ENCODE measurements around the gene PCDH1.
"Not testable (repeated sequence)": the region's sequence is repeated elsewhere in the genome, so short reads cannot be mapped to it uniquely, and the experiment has no call there.

The PCDH1 gene

GRCh38 chr5:141878186-141878710 lies at the start of gene PCDH1:
PCDH1 (minus strand) TSS chr5:141878410; CDS start chr5:141878262, 148 bp downstream.
- no peak within 1 kb of the TSS for H3K27ac ChIP-seq (ENCODE audit: low read depth, low read length, poor library complexity, severe bottlenecking)
- H3K9me2 ChIP-seq (ENCODE audit: low read depth, low read length): no peaks in the 10 kb centered on the region
- H3F3A ChIP-seq (ENCODE audit: insufficient read depth, low read length): no peaks in the 10 kb centered on the region
- no peak for TF ChIP-seq EZH2 (IDR thresholded peaks at IDR 0.05; ENCODE audit: borderline replicate concordance, low read length)
- TF ChIP-seq CTCF (IDR thresholded peaks at IDR 0.05; ENCODE audit: low read length): no peak
- no peaks in the 10 kb centered on the region for H4K20me1 ChIP-seq (ENCODE audit: insufficient read depth, low read length)
- H3K4me3 ChIP-seq (ENCODE audit: low read depth, low read length, poor library complexity, severe bottlenecking): peak within 1 kb of the TSS; percentile 39
- no peaks in the 10 kb centered on the region for H3K36me3 ChIP-seq (ENCODE audit: insufficient read depth, low read length)
- no peak within 1 kb of the TSS for H2AFZ ChIP-seq (ENCODE audit: low read length)
- no peak within 1 kb of the TSS for H3K9ac ChIP-seq (ENCODE audit: low read length)
- peak within 1 kb of the TSS; percentile 62 for H3K4me2 ChIP-seq (ENCODE audit: low read length)
- no peaks in the 10 kb centered on the region for H3K9me3 ChIP-seq (ENCODE audit: low read length)
- peaks cover 7% of the 10 kb centered on the region for H3K4me1 ChIP-seq (ENCODE audit: insufficient read depth, low read length, severe bottlenecking)
- no peaks in the 10 kb centered on the region for H3K79me2 ChIP-seq (ENCODE audit: insufficient read depth, low read length)
- 0 out of 2 replicates have a peak, but pooled peaks cover 11% of the 10 kb centered on the region for H3K27me3 ChIP-seq (ENCODE audit: insufficient read depth, low read length)

- H3K27ac ChIP-seq (ENCODE audit: low read depth, low read length, poor library complexity, severe bottlenecking): no peak overlapping the region
- H3K9ac ChIP-seq (ENCODE audit: low read length): no peak overlapping the region
- H3F3A ChIP-seq (ENCODE audit: insufficient read depth, low read length): no peaks in the 10 kb centered on the region
- no peak overlapping the region for H2AFZ ChIP-seq (ENCODE audit: low read length)
- peaks cover 50% of the 10 kb centered on the region for H3K36me3 ChIP-seq (ENCODE audit: insufficient read depth, low read length)
- H3K4me1 ChIP-seq (ENCODE audit: insufficient read depth, low read length, severe bottlenecking): peaks cover 18% of the 10 kb centered on the region
- H3K9me3 ChIP-seq (ENCODE audit: low read length): no peaks in the 10 kb centered on the region
- H3K9me2 ChIP-seq (ENCODE audit: low read depth, low read length): no peaks in the 10 kb centered on the region
- H3K4me3 ChIP-seq (ENCODE audit: low read depth, low read length, poor library complexity, severe bottlenecking): no peak overlapping the region
- H3K27me3 ChIP-seq (ENCODE audit: insufficient read depth, low read length): no peaks in the 10 kb centered on the region
- H4K20me1 ChIP-seq (ENCODE audit: insufficient read depth, low read length): no peaks in the 10 kb centered on the region
- TF ChIP-seq CTCF (IDR thresholded peaks at IDR 0.05; ENCODE audit: low read length): no peak
- TF ChIP-seq EZH2 (IDR thresholded peaks at IDR 0.05; ENCODE audit: borderline replicate concordance, low read length): no peak
- no peak overlapping the region for H3K4me2 ChIP-seq (ENCODE audit: low read length)
- no peaks in the 10 kb centered on the region for H3K79me2 ChIP-seq (ENCODE audit: insufficient read depth, low read length)
Observed at GRCh38 chr5:141926434-141926833, 48.2 kb upstream of the PCDH1 start.

GRCh38 chr5:141923448-141924313 lies 45.5 kb upstream of the PCDH1 start, which contains the start of gene DELE1:
DELE1 (plus strand) TSS chr5:141923871; CDS start chr5:141923942, 71 bp downstream.
- H3K27ac ChIP-seq (ENCODE audit: low read depth, low read length, poor library complexity, severe bottlenecking): peak within 1 kb of the TSS; percentile 74
- TF ChIP-seq EZH2 (IDR thresholded peaks at IDR 0.05; ENCODE audit: borderline replicate concordance, low read length) (no peak), CTCF (IDR thresholded peaks at IDR 0.05; ENCODE audit: low read length) (no peak)
- H3K4me2 ChIP-seq (ENCODE audit: low read length): peak within 1 kb of the TSS; percentile 95
- H3K36me3 ChIP-seq (ENCODE audit: insufficient read depth, low read length): peaks cover 29% of the 10 kb centered on the region
- no peaks in the 10 kb centered on the region for H3K79me2 ChIP-seq (ENCODE audit: insufficient read depth, low read length)
- H3K9me3 ChIP-seq (ENCODE audit: low read length): no peaks in the 10 kb centered on the region
- H3K9me2 ChIP-seq (ENCODE audit: low read depth, low read length): no peaks in the 10 kb centered on the region
- no peaks in the 10 kb centered on the region for H3F3A ChIP-seq (ENCODE audit: insufficient read depth, low read length)
- H2AFZ ChIP-seq (ENCODE audit: low read length): 0 out of 2 replicates have a peak within 1 kb of the TSS, but pooled peaks have one; percentile 78
- H4K20me1 ChIP-seq (ENCODE audit: insufficient read depth, low read length): no peaks in the 10 kb centered on the region
- H3K4me1 ChIP-seq (ENCODE audit: insufficient read depth, low read length, severe bottlenecking): peaks cover 18% of the 10 kb centered on the region
- peak within 1 kb of the TSS; percentile 96 for H3K9ac ChIP-seq (ENCODE audit: low read length)
- peak within 1 kb of the TSS; percentile 94 for H3K4me3 ChIP-seq (ENCODE audit: low read depth, low read length, poor library complexity, severe bottlenecking)
- H3K27me3 ChIP-seq (ENCODE audit: insufficient read depth, low read length): no peaks in the 10 kb centered on the region

- Histone ChIP-seq H3K4me1 (ENCODE audit: insufficient read depth, low read length, severe bottlenecking) (peaks cover 18% of the 10 kb centered on the region), H3K36me3 (ENCODE audit: insufficient read depth, low read length) (peaks cover 22% of the 10 kb centered on the region), H3K4me3 (ENCODE audit: low read depth, low read length, poor library complexity, severe bottlenecking) (peak overlapping the region; percentile 94), H3K27ac (ENCODE audit: low read depth, low read length, poor library complexity, severe bottlenecking) (peak overlapping the region; percentile 74), H3K4me2 (ENCODE audit: low read length) (peak overlapping the region; percentile 95), H3K9ac (ENCODE audit: low read length) (peak overlapping the region; percentile 96)
- H4K20me1 ChIP-seq (ENCODE audit: insufficient read depth, low read length); H3K27me3 ChIP-seq (ENCODE audit: insufficient read depth, low read length); H3K9me2 ChIP-seq (ENCODE audit: low read depth, low read length); H3K9me3 ChIP-seq (ENCODE audit: low read length); H3F3A ChIP-seq (ENCODE audit: insufficient read depth, low read length); H2AFZ ChIP-seq (ENCODE audit: low read length); H3K79me2 ChIP-seq (ENCODE audit: insufficient read depth, low read length): not testable (repeated sequence)
Observed at GRCh38 chr5:141922827-141923447, 44.7 kb upstream of the PCDH1 start.

Data from OCI-LY1 (cell line).